Measurements from ENCODE around the gene WIPF1. TPM values are rescaled to one million over a fixed set of nuclear protein-coding genes. Genes with fewer than 3 reads are reported as not detected.

WIPF1 gene
- total RNA-seq, 6 experiments from 2014 or later, result 5.0 to 15.3 (median 7.1) TPM

DNA sequence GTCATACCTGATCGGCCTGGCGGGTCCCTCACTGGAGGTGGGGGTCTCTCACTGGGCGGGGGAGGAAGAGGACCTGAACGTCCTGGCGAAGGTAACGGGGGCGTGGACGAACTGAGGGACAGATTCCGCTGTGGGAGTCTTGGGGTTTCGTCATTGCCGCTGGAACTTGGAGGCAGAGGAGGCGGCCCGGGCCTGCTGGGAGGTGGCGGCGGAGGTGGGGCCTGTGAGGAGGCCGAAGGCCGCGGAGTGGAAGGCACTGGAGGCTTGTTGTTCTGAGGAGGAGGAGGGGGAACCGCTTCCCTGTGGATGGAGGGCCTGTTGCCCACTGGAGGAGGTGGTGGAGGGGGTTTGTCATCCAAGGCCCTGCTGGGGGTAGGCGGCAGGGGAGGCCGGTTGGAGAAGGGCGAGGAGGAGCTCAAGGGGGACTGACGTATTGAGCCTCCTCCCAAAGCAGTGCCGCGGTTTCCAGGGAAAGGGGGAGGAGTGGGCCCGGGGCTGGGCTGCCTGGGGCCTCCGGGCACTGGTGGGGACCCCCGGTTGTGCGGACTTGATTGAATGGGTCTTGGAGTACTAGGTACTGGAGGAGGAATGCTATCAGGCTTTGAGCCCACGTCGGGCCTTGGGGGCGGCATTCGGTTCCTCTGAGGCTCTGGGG lies 25.8 kb downstream of the WIPF1 start:
- H3K36me3 ChIP-seq, result peaks cover 0 to 7% (median 0%) of the 10 kb centered on the region in 4 donors

DNA sequence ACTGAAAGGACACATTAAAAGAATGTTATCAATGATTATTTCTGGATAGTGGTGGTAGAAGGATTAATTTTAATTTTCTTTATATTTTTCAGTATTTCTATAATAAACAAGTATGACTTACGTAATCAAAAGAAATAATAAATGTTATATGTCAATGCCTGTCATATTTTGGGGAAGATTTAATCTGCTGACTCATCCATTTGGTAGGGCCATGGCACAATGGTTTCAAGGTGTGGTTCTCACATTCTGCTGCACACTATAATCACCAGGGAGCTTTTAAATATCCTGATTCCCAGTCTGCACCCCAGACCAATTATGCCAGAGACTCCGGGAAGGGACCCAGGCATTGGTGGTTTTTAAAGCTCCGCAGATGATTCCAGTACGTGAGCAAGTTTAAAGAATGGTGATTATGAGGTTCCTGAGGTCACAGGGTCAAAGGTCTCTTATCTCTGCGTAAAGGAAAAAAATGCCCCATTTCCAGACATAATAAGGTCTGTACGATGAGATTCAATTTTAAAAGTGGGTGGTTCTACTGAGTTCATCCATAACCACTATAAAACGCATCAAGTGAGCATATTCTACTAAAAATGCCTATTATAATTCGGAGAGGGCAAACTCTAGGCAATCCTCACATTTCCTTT lies 27.2 kb downstream of the WIPF1 start:
- WGBS (ENCODE audit: insufficient coverage, low coverage, low lambda C conversion rate, missing lambda C conversion rate), result 72% methylated on average over 7 of the region's 8 CpGs
- ATAC-seq (no peak), DNase-seq (no peak)
- Histone ChIP-seq H3K4me3 (no peak overlapping the region), H3K4me1 (peaks cover 0 to 15% (median 7%) of the 10 kb centered on the region in 4 donors), H3K36me3 (peaks cover 0 to 9% (median 0%) of the 10 kb centered on the region in 4 donors), H3K9me3 (no peaks in the 10 kb centered on the region), H3K27ac (no peak overlapping the region), H3K27me3 (no peaks in the 10 kb centered on the region)
- intact Hi-C loops (cut with DNase I), result no loop called here
- TF ChIP-seq, protein P1, sequence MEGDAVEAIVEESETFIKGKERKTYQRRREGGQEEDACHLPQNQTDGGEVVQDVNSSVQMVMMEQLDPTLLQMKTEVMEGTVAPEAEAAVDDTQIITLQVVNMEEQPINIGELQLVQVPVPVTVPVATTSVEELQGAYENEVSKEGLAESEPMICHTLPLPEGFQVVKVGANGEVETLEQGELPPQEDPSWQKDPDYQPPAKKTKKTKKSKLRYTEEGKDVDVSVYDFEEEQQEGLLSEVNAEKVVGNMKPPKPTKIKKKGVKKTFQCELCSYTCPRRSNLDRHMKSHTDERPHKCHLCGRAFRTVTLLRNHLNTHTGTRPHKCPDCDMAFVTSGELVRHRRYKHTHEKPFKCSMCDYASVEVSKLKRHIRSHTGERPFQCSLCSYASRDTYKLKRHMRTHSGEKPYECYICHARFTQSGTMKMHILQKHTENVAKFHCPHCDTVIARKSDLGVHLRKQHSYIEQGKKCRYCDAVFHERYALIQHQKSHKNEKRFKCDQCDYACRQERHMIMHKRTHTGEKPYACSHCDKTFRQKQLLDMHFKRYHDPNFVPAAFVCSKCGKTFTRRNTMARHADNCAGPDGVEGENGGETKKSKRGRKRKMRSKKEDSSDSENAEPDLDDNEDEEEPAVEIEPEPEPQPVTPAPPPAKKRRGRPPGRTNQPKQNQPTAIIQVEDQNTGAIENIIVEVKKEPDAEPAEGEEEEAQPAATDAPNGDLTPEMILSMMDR (IDR thresholded peaks at IDR 0.05), result no peak
- no peak for TF ChIP-seq POLR2A (IDR thresholded peaks at IDR 0.05)

More for the DNA sequence above, 25.8 kb downstream of the WIPF1 start:
- no peaks in the 10 kb centered on the region for H3K9me3 ChIP-seq
- ATAC-seq, result peak in 1 of 4 donors; percentile 23
- DNase-seq, result no peak
- 94% methylated on average over 28 of the region's 33 CpGs for WGBS (ENCODE audit: insufficient coverage, low coverage, low lambda C conversion rate, missing lambda C conversion rate)
- H3K4me1 ChIP-seq, result peaks cover 0 to 15% (median 7%) of the 10 kb centered on the region in 4 donors
- intact Hi-C loops (cut with DNase I), result no loop called here
- H3K27me3 ChIP-seq, result no peaks in the 10 kb centered on the region
- no peak overlapping the region for H3K27ac ChIP-seq
- TF ChIP-seq, protein P1 (IDR thresholded peaks at IDR 0.05), result no peak
- no peak for TF ChIP-seq POLR2A (IDR thresholded peaks at IDR 0.05)
- no peak overlapping the region for H3K4me3 ChIP-seq

DNA sequence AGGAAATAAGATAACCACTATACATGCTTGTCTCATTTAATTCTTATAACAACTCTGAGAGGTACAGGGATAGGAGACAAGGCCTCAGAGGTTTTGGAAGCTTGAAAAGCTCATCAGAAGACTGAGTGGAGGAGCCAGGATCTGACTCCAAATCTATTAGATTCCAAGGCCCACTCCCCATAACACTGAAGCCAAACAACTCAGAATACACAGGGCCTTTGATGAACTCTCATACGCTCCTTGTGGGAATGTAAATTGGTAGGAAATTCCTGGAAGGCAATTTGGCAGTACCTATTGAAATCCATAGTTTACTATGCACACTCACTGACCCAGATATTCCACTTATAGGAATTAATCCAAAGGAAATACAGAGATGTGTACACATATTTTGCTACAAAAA lies 27.9 kb downstream of the WIPF1 start:
- Histone ChIP-seq H3K36me3 (peaks cover 0 to 11% (median 0%) of the 10 kb centered on the region in 4 donors), H3K9me3 (no peaks in the 10 kb centered on the region), H3K27me3 (no peaks in the 10 kb centered on the region), H3K4me3 (no peak overlapping the region), H3K27ac (no peak overlapping the region), H3K4me1 (peaks cover 0 to 13% (median 5%) of the 10 kb centered on the region in 4 donors)
- DNase-seq, result no peak
- WGBS (ENCODE audit: insufficient coverage, low coverage, low lambda C conversion rate, missing lambda C conversion rate), result 20% methylated on average over 1 of the region's 1 CpG
- TF ChIP-seq, protein P1 (IDR thresholded peaks at IDR 0.05), result no peak
- no peak for TF ChIP-seq POLR2A (IDR thresholded peaks at IDR 0.05)
- ATAC-seq, result no peak
- intact Hi-C loops (cut with DNase I), result no loop called here

DNA sequence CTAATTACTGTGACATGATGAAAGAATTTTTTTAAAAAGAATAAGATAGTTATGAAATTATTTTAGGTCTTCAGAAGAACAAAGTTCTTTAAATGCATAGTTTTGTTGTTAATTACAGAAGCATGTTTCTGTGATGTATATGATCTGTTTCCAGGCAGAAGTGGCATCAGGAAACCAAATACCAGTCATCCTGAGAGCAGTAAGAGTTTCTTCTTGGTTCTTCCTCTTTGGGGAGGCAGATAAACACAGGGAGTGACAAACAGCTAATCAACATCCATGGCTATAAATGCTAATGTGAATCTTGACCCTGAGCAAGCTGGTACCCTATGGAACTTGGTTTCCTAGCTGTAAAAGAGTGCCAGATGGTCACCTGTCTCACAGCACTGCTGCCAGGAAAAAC lies 29.2 kb downstream of the WIPF1 start:
- TF ChIP-seq, protein P1 (IDR thresholded peaks at IDR 0.05), result no peak
- no peak for TF ChIP-seq POLR2A (IDR thresholded peaks at IDR 0.05)
- Histone ChIP-seq H3K4me3 (no peak overlapping the region), H3K36me3 (peaks cover 0 to 11% (median 0%) of the 10 kb centered on the region in 4 donors), H3K9me3 (no peaks in the 10 kb centered on the region), H3K4me1 (peaks cover 0 to under 1% (median 0%) of the 10 kb centered on the region in 4 donors), H3K27me3 (no peaks in the 10 kb centered on the region), H3K27ac (no peak overlapping the region)
- no peak for ATAC-seq
- DNase-seq, result no peak
- intact Hi-C loops (cut with DNase I), result no loop called here
